ENCODE results near the gene ARHGAP6.

Gene ARHGAP6

DNA sequence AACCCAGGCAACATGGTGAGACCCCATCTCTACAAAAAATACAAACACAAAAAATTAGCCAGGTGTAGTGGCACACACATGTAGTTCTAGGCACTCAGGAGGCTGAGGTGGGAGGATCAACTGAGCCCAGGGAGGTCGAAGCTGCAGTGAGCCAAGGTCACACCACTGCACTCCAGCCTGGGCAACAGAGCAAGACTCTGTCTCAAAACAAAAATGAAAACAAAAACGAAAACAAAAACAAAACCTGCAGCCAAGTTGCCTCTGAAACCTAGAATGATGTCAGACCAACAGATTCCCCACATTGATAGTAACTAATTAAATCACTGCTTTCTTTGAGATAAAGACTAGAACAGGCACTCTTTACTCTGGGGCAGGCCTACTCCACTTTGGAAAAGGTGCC lies 268.0 kb downstream of the ARHGAP6 start:
- no peak for DNase-seq (ENCODE audit: low spot score)
- TF ChIP-seq, protein P1, sequence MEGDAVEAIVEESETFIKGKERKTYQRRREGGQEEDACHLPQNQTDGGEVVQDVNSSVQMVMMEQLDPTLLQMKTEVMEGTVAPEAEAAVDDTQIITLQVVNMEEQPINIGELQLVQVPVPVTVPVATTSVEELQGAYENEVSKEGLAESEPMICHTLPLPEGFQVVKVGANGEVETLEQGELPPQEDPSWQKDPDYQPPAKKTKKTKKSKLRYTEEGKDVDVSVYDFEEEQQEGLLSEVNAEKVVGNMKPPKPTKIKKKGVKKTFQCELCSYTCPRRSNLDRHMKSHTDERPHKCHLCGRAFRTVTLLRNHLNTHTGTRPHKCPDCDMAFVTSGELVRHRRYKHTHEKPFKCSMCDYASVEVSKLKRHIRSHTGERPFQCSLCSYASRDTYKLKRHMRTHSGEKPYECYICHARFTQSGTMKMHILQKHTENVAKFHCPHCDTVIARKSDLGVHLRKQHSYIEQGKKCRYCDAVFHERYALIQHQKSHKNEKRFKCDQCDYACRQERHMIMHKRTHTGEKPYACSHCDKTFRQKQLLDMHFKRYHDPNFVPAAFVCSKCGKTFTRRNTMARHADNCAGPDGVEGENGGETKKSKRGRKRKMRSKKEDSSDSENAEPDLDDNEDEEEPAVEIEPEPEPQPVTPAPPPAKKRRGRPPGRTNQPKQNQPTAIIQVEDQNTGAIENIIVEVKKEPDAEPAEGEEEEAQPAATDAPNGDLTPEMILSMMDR (IDR thresholded peaks at IDR 0.05; ENCODE audit: extremely low read depth, missing control alignments), result no peak

DNA sequence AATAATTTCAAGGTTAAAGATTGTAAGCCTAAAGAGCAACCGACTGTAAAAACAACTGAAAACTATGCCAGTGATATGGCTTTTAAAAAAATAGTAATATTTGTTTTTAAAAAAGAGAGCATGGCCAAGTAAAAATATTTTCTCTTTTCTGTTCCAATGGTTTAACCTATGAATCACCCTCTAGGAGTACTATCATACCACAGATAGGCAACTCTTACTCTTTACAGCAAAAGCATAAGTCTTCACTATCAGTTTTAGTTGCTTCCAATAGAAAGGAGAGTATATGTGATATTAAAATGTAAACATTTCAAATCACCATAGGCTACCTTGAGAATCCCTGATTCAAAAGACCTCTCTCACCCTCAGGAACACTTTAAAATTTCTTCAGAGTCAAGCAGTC lies 269.9 kb downstream of the ARHGAP6 start:
- DNase-seq (ENCODE audit: low spot score), result no peak
- TF ChIP-seq, protein P1 (IDR thresholded peaks at IDR 0.05; ENCODE audit: extremely low read depth, missing control alignments), result no peak

DNA sequence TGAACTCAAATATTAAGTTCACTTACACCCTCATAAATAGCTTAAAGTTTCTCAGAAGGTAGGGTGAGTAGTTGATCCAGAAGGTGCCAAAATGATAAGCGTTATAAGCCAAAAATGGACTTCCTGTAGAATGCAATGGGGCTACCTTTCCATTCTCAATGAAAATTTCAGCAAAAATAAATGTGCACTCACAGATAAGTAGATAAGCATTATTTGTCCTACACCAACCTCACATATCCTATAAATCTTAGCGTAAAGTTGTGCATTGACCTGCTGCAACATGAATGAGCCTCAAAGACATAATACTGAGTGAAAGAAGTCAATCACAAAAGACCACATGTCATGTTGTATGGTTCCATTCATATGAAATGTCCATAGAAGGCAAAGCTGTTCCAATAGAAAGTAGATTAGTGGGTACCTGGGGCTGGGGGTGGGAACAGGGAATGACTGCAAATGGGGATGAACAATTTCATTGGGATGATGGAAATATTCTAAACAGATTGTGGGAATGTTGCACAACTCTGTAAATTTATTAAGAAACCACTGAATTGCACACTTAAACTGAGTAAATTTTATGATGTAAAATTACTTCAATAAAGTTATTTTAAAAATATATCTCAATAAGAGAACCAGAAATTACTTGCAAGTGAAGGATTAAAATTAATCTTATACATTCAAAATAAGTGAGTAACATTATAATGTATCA lies 271.6 kb downstream of the ARHGAP6 start:
- no peak for DNase-seq (ENCODE audit: low spot score)
- TF ChIP-seq, protein P1 (IDR thresholded peaks at IDR 0.05; ENCODE audit: extremely low read depth, missing control alignments), result no peak

DNA sequence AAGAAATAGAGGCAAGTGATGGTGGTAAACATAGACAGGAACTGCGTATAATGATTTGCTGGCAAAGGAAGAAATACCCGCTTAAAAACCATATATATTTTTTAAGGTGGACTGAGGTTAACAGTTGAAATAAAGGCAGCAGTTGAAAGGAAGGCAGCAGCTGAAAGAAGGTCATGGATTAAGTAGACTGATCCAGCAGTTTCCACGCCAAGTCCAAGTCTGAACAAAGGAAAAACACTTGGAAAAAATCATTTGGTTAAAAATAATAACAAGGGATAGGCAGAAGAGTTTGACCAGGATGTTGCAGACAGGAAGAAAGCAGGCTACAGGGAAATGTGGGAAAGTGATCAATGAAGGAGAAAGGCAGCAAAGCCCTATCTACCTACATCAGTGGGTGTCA lies 278.9 kb downstream of the ARHGAP6 start:
- no peak for DNase-seq (ENCODE audit: low spot score)
- TF ChIP-seq, protein P1 (IDR thresholded peaks at IDR 0.05; ENCODE audit: extremely low read depth, missing control alignments), result no peak

DNA sequence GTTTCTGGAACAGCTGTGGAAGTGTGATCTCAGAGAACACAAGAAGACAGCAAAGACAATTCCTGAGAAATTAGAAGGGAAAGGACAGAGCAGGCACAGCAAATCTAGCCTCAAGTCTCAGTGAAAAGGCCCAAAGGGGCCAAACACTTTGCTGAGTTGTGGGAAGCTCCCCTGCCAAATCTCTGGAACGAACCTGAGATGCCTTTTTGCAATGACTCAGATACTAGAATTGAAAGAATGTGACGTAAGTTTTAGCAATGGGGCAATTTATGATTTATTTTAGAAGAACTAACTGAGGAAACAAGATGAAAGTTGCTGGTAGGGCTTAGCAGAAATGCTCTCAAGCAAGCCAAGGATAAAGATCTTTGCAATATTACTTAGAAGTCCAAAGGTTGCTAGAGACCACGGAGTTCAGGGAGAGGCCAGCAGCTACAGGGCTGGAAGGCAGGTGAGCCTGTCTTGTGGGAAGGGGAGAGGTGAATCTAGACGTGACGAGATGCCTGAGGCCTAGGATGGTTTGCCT lies 279.7 kb downstream of the ARHGAP6 start:
- no peak for DNase-seq (ENCODE audit: low spot score)
- TF ChIP-seq, protein P1 (IDR thresholded peaks at IDR 0.05; ENCODE audit: extremely low read depth, missing control alignments), result no peak

DNA sequence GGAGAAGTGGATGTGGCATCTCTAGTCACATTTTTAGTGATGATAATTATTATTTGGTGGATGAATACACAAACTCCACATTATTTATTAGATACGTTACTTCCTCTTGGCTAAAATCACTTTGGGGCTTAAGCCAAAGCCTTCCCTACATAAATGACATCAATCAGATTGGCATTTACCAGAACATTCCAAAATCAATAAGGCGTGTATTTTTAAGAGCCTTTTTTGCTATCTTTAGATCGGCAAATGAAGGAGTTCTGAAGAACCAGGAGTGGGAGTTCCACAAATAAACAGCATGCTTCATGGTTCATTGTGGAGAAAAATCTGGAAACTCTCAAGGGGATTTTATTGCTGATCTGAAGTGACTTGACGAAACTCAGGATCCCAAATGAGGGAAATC lies 282.8 kb downstream of the ARHGAP6 start:
- TF ChIP-seq, protein P1 (IDR thresholded peaks at IDR 0.05; ENCODE audit: extremely low read depth, missing control alignments), result no peak
- DNase-seq (ENCODE audit: low spot score), result no peak

DNA sequence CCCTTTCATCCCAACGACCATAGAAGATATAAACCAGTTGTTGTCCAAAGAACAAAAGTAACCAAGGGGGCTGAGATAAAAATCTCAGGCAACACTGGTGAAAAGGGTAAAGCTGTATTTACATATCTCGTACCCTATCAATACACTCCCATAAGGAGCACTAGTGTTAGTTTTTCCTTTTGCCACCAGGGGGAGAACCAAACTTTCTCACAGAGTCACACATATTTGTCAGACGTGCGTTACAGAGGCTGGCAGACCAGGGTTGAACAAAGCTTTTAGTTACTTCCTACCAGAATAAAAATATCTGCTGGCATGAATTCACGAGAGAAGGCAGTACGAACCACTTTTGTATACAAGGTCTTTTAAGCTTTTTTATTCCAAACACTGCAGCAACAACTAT lies 284.3 kb downstream of the ARHGAP6 start:
- peak; percentile 2 for DNase-seq (ENCODE audit: low spot score)
- TF ChIP-seq, protein P1 (IDR thresholded peaks at IDR 0.05; ENCODE audit: extremely low read depth, missing control alignments), result no peak
